DND-41 (cell line): ENCODE data around the gene MAB21L4.

Experiments used
- EZH2 ChIP-seq: IDR thresholded peaks from 3 replicates; pipeline ENCODE4 v1.6.1; 2012; ENCODE audit warnings: borderline replicate concordance, low read depth, mild to moderate bottlenecking, moderate library complexity, low read length, inconsistent platforms; ENCODE audit not compliant: severe bottlenecking
- TF ChIP-seq, protein P1 (sequence below): IDR thresholded peaks from 2 replicates; pipeline ENCODE4 v1.5.1; 2012; ENCODE audit warnings: borderline replicate concordance, low read length, moderate library complexity, mild to moderate bottlenecking; ENCODE audit not compliant: poor library complexity, severe bottlenecking; ENCODE audit errors: extremely low read depth

DNA sequence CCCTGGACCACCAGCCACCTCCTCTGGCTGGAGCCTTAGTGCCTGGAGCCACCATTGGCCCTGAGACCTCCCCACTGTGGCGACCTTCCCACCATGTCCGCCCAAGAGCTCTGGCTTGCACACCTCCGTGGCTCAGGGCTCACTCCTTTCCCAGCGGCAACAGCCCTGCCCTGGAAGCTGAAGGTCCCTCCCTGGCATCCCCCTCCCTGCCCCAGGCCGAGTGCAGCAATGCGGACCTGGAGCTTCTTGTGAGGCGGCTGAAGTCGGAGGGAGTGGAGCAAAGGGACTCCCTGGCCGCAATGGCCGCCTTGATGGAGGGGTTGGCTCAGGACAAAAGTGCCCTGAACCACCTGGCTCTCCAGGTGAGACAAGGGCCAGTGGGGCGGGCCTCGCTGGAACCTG is 38.7 kb upstream of the MAB21L4 start:
- TF ChIP-seq, protein P1, sequence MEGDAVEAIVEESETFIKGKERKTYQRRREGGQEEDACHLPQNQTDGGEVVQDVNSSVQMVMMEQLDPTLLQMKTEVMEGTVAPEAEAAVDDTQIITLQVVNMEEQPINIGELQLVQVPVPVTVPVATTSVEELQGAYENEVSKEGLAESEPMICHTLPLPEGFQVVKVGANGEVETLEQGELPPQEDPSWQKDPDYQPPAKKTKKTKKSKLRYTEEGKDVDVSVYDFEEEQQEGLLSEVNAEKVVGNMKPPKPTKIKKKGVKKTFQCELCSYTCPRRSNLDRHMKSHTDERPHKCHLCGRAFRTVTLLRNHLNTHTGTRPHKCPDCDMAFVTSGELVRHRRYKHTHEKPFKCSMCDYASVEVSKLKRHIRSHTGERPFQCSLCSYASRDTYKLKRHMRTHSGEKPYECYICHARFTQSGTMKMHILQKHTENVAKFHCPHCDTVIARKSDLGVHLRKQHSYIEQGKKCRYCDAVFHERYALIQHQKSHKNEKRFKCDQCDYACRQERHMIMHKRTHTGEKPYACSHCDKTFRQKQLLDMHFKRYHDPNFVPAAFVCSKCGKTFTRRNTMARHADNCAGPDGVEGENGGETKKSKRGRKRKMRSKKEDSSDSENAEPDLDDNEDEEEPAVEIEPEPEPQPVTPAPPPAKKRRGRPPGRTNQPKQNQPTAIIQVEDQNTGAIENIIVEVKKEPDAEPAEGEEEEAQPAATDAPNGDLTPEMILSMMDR = no peak
- TF ChIP-seq EZH2 = no peak
